GM19372 (cell line): ENCODE measurements around the gene NECTIN1.
A peak's percentile ranks its signal among the peaks of the same experiment; 100 is the strongest.

Experiments used
- ATAC-seq: cut with Tn5 transposase; IDR thresholded peaks from one replicate; pipeline ENCODE4 v1.9.1; 2021; ENCODE audit warnings: mild to moderate bottlenecking, low read depth, moderate library complexity; ENCODE audit not compliant: unreplicated experiment

NECTIN1 gene

GRCh38 chr11:119728651-119729580 is at the start of gene NECTIN1:
NECTIN1 (minus strand) TSS chr11:119729200; CDS start chr11:119728553, 647 bp downstream.
- ATAC-seq, result peak; percentile 77

- no peak for ATAC-seq
These were observed 49.6 kb upstream of the NECTIN1 start for GRCh38 chr11:119778391-119779194.

- no peak for ATAC-seq
These were observed 48.9 kb upstream of the NECTIN1 start for GRCh38 chr11:119777940-119778339.

- ATAC-seq, result no peak
These were observed 47.7 kb upstream of the NECTIN1 start for GRCh38 chr11:119776651-119777050.

- no peak for ATAC-seq
These were observed 47.1 kb upstream of the NECTIN1 start for GRCh38 chr11:119776031-119776636.

- ATAC-seq, result no peak
These were observed 45.3 kb upstream of the NECTIN1 start for GRCh38 chr11:119774172-119774763.

- no peak for ATAC-seq
These were observed 43.8 kb upstream of the NECTIN1 start for GRCh38 chr11:119772641-119773415.

GRCh38 chr11:119772076-119772475 is 43.1 kb upstream of the NECTIN1 start:
- ATAC-seq, result no peak

- no peak for ATAC-seq
These were observed 42.3 kb upstream of the NECTIN1 start for GRCh38 chr11:119771172-119771770.

GRCh38 chr11:119765628-119766027 is 36.6 kb upstream of the NECTIN1 start:
- ATAC-seq, result no peak

GRCh38 chr11:119764108-119764868 is 35.3 kb upstream of the NECTIN1 start:
- no peak for ATAC-seq

- ATAC-seq, result no peak
These were observed 34.2 kb upstream of the NECTIN1 start for GRCh38 chr11:119763071-119763728.

- ATAC-seq, result no peak
These were observed 30.9 kb upstream of the NECTIN1 start for GRCh38 chr11:119759747-119760412.

- ATAC-seq, result no peak
These were observed 30.3 kb upstream of the NECTIN1 start for GRCh38 chr11:119759324-119759723.

- ATAC-seq, result no peak
These were observed 29.3 kb upstream of the NECTIN1 start for GRCh38 chr11:119758291-119758690.

- ATAC-seq, result no peak
These were observed 28.4 kb upstream of the NECTIN1 start for GRCh38 chr11:119757378-119757777.

GRCh38 chr11:119756169-119756865 is 27.3 kb upstream of the NECTIN1 start:
- no peak for ATAC-seq
